Measurements from ENCODE around the gene NPTX1. TPM values are rescaled to one million over a fixed set of nuclear protein-coding genes. Genes with fewer than 3 reads are reported as not detected.

NPTX1 gene
- total and polyA plus RNA-seq, 3 donors from 2014 or later: 1.7 to 3.8 (median 3.7) TPM

GRCh38 chr17:80513892-80514291 is 37.5 kb upstream of the NPTX1 start:
- Histone ChIP-seq H3K27me3 (no peaks in the 10 kb centered on the region), H3K27ac (peak overlapping the region; percentile 23 to 70), H3K4me1 (peaks cover 23% of the 10 kb centered on the region), H3K9me3 (no peaks in the 10 kb centered on the region), H3K4me3 (no peak overlapping the region), H3K36me3 (ENCODE audit: low read depth, missing control alignments) (no peaks in the 10 kb centered on the region)
- 36 to 48% methylated on average over 10 of the region's 10 CpGs for WGBS, 2 donors
- TF ChIP-seq CTCF (IDR thresholded peaks at IDR 0.05) (no peak), POLR2A (IDR thresholded peaks at IDR 0.05) (no peak)
- DNase-seq: peak; percentile 52
- intact Hi-C loops (cut with DNase I; ENCODE audit: low total_unique reads): no loop called here

- H3K27ac ChIP-seq: peak overlapping the region; percentile 39 to 70
- H3K36me3 ChIP-seq (ENCODE audit: low read depth, missing control alignments): no peaks in the 10 kb centered on the region
- TF ChIP-seq CTCF (IDR thresholded peaks at IDR 0.05) (no peak), POLR2A (IDR thresholded peaks at IDR 0.05) (no peak)
- peaks cover 23% of the 10 kb centered on the region for H3K4me1 ChIP-seq
- no peaks in the 10 kb centered on the region for H3K9me3 ChIP-seq
- H3K27me3 ChIP-seq: no peaks in the 10 kb centered on the region
- DNase-seq: peak; percentile 86
- 32 to 64% methylated on average over 16 of the region's 16 CpGs for WGBS, 2 donors
- intact Hi-C loops (cut with DNase I; ENCODE audit: low total_unique reads): no loop called here
- no peak overlapping the region for H3K4me3 ChIP-seq
Measured at GRCh38 chr17:80513201-80513600, 36.8 kb upstream of the NPTX1 start.

GRCh38 chr17:80512233-80512632 is 35.8 kb upstream of the NPTX1 start:
- WGBS, 2 donors: 86 to 93% methylated on average over 6 to 15 of the region's 15 CpGs
- peak overlapping the region in 1 of 2 donors; percentile 70 for H3K27ac ChIP-seq
- TF ChIP-seq CTCF (IDR thresholded peaks at IDR 0.05) (no peak), POLR2A (IDR thresholded peaks at IDR 0.05) (no peak)
- H3K36me3 ChIP-seq (ENCODE audit: low read depth, missing control alignments): no peaks in the 10 kb centered on the region
- intact Hi-C loops (cut with DNase I; ENCODE audit: low total_unique reads): no loop called here
- no peak for DNase-seq
- H3K27me3 ChIP-seq: no peaks in the 10 kb centered on the region
- no peak overlapping the region for H3K4me3 ChIP-seq
- H3K9me3 ChIP-seq: no peaks in the 10 kb centered on the region
- peaks cover 23% of the 10 kb centered on the region for H3K4me1 ChIP-seq

- Histone ChIP-seq H3K27me3 (no peaks in the 10 kb centered on the region), H3K9me3 (no peaks in the 10 kb centered on the region), H3K36me3 (ENCODE audit: low read depth, missing control alignments) (no peaks in the 10 kb centered on the region), H3K4me3 (no peak overlapping the region), H3K27ac (no peak overlapping the region), H3K4me1 (peaks cover 23% of the 10 kb centered on the region)
- DNase-seq: no peak
- intact Hi-C loops (cut with DNase I; ENCODE audit: low total_unique reads): no loop called here
- TF ChIP-seq POLR2A (IDR thresholded peaks at IDR 0.05) (no peak), CTCF (IDR thresholded peaks at IDR 0.05) (no peak)
- 87 to 89% methylated on average over 14 to 18 of the region's 18 CpGs for WGBS, 2 donors
Measured at GRCh38 chr17:80511222-80512180, 35.1 kb upstream of the NPTX1 start.
